HG03280 (cell line): Measurements from ENCODE around the gene KLHL2.
"Not testable (repeated sequence)": the region's sequence is repeated elsewhere in the genome, so short reads cannot be mapped to it uniquely, and the experiment has no call there.

ENCODE experiments used
- ATAC-seq: cut with Tn5 transposase; IDR thresholded peaks from one replicate; pipeline ENCODE4 v1.9.1; 2021; ENCODE audit warnings: mild to moderate bottlenecking, moderate library complexity; ENCODE audit not compliant: unreplicated experiment

The KLHL2 gene

DNA sequence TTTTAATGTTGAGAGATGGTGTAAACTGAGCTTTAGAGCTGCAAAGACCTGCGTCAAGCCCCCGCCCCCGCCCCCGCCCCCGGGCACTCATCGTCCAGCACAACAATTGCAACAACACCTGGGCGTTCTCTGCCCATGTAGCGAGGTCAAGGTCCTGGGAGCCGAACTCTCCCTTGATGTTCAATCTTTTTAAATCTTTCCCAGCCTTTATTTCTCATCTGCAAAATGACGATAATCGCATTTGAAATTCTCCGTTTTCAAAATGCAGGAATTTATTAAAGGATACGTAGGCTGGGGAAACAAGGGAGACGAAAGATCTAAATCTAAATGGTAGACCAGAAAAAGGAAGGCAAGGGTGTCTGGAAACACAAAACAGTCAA lies 119.5 kb downstream of the KLHL2 start:
- no peak for ATAC-seq

DNA sequence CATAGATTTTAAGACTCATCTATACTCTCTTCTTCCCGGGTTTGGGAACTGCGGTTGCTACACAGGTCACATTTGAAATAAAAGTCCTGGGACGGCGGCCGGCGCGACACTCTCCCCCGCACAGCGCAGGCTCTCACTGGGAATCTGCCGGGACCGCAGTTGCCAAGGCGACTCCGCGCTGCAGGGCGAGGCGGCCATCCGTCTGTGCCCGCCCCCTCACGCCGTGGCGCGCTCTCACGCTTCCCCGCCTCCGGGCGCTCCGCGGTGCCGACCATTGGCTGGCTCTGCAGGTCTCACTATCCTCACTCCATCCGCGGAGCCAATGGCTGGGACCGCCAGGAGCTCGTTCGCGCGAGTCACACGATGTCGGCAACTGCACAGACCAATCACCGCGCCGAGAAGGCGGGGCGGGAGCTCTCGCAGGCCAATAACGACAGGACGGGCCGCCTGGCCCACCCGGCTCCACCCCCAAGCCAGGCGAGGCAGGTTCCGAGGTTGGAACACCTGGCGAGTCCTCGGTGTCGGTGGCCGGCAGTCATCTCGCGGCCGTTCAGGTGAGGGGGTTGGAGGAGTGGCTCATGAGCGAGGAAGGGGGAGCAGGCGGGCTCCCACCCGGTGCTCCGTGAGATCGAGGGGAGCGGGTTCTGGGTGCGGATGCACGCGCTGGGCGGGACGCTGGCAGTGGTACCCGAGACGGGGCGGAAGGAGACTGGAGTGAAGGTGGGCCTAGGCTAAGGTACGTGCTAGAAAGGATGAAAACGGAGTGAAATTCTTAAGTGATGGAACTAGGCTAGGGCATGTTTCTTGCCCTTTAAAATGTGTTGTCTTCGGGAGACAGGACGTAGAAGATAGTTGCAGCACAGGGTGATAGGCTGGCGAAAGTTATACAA lies 120.1 kb downstream of the KLHL2 start, which contains the start of gene MSMO1:
Gene MSMO1 (plus strand): TSS at position 459 of the 890 bp plus-strand sequence. CDS start 5,702 bp downstream, outside the sequence.
- peak; percentile 98 for ATAC-seq

DNA sequence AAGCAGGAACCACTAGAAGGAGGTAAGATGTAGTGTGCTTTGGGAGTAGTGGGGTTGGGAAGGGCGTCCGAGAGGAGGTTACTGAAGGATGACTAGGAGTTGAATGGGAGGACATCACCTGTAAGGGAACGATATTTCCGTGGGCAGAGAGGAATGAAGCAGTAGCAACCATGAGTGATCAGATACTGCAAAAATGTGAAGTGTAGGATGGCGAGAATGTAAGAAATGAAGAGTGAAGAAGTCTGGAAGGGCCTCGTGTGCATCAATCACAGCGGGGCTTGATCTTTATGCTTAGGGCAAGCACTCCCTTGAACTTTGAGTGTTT lies 120.7 kb downstream of the KLHL2 start:
- peak; percentile 0 for ATAC-seq

DNA sequence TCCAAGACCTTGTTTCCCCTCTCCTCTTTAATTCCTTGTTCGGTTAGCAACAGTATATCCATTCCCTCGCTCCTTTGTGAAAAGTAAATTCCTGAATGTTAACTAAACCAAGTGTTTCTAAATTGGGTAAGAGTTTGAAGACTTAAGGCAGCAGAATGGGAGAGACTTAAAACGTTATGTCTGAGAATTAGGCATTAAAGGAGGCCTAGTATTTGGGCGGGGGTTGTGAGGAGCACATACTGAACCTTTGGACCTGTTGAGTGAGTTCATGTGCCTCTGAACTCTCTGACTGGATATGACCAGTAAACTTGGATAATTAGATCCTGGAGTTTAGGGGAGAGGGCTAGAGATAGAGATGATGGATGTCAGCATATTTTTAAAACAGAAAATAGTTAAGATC lies 121.3 kb downstream of the KLHL2 start:
- no peak for ATAC-seq

DNA sequence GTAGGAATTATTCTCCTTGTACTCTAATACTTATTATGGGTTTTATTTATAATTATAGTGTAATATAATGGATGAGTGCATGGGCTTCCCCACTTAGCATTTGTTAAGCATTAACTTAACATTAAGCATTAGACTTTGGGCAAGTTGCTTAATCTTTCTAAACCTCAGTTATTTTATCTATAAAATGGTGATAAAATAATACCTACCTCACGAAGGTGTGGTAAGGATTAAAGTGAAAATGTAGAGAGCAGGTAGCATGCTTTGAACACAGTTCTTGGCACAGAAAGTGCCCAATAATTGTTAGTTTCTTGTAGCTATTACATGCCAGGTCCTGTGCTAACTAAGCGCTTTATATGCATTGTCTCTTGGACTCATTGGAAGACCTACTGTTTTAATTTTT lies 122.7 kb downstream of the KLHL2 start:
- ATAC-seq, result no peak

DNA sequence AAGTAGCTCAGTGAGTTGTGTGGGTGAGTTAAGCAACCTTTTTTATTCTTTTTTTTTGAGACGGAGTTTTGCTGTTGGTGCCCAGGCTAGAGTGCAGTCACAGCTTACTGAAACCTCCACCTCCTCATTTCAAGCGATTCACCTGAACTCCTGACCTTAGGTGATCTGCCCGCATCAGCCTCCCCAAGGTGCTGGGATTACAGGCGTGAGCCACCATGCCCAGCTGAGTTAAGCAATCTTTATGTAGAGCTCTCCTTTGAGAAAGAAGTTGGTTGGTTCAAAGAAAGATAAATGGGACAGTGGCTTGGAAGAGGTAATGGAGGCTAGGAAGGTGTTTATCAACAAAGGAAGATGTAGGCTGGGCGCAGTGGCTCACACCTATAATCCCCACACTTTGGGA lies 123.3 kb downstream of the KLHL2 start:
- ATAC-seq, result no peak

DNA sequence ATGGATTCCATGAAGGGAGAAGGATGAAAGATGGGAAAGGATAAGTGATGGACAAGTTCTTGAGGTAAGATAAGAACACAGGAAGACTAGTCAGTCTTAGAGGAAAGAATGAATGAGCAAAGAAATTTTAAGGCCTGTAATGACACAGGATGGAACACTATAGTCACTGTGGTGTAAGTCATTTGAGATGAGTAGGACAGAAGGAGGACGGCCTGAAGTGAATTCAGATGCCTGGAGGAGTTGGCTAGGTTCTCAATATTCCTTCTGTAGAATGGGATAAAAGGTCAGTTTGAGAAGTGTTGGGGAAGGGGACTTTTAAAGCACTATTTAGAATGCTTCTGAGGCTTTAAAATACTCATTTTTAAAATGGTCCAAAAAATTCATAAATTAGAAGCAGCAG lies 124.0 kb downstream of the KLHL2 start:
- no peak for ATAC-seq

DNA sequence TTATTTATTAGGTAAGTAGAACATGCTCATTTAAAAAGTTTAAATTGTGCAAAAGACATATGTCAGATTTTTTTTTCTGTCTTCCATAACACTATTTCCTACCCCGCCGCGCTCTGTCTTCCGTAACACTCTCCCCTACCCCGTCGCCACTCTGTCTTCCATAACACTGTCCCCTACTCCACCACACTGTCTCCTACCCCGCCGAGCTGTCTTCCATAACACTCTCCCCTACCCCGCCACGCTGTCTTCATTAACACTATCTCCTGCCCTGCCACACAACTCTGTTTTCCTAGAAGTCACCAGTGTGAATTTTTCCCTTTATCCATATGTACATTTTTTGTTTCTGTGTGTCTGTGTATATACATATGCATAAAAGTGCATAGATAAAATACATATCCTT lies 124.5 kb downstream of the KLHL2 start:
- ATAC-seq, result no peak

DNA sequence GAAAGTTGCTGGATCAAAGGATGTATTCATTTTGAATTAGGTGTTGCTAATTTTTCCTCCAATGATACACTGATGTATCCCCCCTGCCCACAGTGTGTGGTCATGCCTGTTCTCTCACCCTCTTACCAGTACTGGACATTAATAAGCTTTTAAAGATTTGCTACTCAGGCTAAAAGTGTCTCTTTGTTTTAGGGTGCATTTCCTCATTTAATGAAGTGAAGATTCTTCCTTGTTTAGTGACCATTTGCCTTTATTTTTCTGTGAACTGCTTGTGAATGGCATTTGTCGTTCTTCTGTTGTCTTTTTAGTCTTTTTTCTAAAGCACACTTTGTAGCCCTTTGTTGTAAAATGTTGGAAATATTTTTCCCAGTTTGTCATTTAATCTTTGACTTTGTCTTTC lies 125.1 kb downstream of the KLHL2 start:
- no peak for ATAC-seq

DNA sequence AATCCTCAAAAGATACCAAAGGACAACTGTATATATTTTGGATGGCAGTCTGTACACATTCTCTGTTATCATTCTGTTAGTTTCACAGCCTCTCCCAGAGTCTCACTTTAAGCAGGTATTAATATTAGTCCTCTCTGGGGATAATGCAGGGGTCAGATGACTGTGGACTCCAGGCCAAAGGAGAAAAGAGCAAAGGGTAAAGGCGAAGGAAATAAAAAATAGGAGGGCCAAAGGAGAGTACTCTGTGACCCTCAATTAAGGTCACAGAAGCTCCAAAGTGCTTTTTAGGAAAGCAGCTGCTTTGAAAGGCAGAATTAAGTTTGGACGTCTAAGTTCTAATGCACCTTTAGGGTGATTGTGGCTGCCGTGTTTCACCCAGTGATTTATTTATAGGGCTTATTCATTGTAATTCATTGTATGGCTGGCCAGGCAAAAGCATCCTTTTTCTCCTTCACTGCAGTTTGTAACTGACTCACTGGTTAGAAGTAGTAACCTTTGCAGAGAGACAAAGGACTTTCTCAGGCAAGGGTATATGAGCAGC lies 127.9 kb downstream of the KLHL2 start:
- ATAC-seq, result no peak

DNA sequence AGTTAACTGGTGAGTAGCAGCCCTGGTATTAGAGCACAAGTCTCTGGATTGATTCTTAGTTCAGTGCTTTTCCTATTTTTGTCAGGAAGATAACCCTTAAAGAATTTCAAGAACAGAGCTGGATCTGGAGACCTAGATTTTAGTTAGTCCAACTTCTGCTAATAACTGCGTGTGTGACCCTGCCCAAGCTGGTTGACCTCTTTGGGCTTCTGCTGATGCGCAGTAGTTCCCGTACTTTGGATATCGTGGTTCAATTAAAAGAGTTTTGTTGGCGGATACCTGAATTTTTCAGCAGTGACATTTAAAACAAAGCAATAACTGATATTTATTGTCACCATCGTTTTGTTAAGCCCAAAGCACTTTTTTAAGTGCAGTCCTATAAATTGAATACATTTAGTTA lies 129.4 kb downstream of the KLHL2 start:
- ATAC-seq, result no peak

DNA sequence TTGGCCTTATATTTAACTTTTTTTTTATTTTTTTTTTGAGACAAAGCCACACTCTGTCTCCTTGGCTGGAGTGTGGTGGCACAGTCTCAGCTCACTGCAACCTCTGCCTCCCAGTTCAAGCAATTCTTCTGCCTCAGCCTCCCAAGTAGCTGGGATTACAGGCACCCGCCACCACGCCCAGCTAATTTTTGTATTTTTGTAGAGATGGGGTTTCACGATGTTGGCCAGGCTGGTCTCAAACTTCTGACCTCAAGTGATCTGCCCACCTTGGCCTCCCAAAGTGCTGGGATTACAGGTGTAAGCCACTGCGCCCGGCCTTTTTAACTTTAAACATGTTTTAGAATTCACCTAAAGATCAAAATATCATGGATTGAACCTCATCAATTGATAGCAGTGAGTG lies 135.0 kb downstream of the KLHL2 start:
- not testable (repeated sequence) for ATAC-seq

DNA sequence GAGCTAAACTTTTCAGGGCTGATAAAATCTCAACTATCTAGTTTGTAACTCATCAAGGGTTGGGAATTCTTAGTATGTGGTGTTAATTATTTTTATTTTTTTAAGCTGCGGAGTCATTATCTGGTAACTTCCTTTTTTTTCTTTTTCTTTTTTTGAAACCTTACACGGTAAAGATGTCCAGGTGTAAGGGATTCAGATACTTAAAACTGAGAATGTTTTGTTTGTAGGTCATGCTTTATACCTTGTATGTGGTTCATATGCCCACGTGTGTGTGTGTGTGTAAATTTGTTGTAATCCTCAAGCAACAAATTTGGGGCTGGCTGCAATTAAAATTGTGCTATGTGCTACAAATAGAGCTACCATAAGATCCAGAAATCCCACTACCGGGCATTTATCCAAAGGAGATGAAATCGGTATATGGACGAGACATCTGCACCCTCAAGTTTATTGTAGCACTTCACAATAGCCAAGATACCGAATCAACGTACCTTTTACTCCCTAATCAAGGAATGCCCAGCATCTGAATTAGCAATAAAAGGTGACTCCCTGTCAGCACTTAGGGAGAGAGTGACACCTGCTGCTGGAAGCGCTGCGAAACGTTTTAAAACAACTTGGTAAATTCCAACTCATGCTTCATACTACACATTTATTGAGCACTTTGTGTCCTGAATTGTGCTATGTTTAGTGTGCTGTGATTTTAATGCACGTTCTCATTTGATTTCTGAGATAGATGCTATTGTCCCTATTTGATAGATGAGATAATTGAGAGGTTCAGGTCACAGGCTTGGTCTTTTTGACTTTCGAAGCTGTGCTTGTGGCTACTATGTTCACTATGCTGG lies 136.2 kb downstream of the KLHL2 start:
- ATAC-seq, result no peak

DNA sequence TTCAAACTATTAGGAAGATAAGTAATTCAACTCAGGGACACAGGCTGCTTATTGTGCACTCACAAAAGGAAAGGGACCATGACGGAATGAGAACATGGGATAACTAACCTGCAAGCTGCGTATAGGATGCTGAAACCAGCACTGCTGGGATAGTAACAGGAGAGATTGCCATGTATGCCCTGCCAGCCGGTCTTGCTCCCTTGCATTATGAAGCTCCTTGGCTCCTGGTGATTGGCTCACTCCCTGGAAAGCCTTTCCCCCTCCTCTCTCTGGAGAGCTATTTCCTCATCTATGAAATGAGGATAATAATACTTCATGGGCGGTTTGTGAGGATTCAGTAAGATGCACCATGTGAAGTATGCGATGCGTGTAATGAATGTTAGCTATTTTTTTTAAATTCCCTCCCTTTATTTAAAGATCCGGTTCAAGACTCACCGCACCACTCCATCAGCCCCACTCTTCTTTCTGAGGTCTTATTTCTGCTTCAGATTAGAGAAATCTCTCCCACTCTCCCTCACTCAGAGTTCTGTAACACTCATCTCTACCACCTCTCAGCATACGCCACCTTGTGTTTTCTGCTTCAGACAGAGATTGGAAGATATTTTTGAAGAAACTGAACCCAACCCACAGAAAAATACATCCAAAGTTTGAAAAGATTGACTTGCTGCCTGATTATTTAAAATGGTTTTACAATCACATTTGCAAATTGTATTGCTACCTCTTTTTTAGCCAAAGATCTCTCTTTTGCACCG lies 138.5 kb downstream of the KLHL2 start:
- no peak for ATAC-seq

DNA sequence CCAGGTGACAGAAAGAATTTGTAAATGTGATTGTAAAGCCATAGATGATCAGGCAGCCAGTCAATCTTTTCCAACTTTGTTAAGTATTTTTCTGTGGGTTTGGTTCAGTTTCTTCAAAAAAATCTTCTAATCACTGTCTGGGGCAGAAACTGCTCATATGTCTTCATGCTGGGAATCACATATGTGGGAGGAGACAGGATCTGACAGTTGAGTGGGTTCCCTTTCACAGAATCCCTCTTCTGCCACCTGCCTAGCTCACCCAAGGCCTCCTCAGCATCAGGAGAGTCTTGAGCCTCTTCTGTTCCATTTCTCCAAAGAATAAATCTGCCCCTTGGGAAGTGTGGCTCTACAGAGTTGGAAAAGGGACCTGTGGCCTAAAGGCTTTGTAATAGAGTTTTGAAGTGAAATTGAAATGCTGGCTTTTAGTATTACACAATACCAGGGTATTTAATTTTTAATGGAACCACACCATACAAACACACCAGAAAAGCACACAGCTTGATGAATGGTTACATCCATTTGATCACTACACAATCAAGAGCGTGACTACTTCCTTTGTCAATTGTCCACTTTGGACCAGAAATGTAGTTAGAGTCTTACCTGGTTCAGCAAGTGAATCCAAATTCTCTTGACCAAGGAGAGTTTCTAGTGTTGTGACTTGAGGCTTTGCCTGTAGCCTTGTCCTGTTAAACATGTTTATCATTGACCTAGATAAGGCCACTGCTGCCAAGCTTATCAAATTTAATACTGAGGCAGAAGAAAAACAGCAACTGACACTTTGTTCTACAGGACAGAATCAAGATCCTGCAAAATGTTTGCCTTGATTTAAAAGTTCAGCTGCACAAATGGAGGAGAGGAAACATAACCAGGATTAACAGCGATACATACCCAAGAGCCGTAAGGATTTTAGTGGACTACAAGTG lies 140.5 kb downstream of the KLHL2 start:
- no peak for ATAC-seq

DNA sequence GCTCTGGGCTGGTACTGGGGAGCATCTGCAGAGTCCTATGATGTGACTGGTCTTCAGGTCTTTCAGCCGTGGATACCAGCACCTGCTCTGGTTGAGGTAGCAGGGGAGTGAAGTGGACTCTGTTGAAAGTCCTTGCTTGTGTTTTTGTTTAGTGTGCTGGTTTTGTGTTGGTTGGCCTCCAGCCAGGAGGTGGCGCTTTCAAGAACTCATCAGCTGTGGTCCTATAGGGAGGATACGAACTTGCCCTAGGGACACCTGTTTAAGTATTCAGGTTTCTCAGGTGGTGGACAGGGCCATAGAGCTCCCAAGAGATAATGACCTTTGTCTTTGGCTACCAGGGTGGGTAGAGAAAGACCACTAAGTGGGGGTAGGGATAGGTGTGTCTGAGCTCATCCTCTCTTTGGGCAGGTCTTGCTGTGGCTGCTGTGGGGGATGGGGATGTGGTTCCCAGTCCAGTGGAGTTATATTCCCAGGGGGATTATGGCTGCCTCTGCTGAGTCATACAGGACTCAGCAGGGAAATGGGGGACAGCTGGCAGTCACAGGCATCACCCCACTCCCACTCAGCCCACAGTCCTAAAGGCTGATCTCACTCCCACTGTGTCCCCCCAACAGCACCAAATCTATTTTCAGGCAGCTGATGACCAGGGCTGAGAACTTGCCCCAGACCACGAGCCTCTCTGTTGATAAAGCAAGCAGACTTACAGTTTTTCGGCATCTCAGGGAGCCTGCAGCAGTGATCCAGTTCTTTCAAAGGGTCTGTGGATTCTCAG lies 144.2 kb downstream of the KLHL2 start:
- ATAC-seq, result no peak

DNA sequence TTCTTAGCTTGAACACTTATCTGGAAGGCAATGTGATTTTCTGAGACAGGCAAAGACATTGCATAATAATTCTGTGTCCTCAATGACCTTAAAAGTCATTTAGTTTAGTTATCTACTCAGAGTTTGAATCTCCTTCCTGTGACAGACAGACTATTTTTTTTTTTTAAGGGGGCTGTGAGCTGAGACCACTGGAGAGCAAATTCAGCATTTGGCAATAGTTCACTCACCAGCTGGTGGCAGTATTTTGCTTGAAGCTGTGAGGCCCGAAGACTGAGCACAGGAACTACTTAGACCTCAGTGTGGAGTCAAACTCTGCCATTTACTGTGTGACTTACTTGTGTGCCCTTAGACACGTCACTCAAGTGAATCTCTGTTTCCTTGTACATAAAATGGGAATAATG lies 148.5 kb downstream of the KLHL2 start:
- peak; percentile 49 for ATAC-seq

DNA sequence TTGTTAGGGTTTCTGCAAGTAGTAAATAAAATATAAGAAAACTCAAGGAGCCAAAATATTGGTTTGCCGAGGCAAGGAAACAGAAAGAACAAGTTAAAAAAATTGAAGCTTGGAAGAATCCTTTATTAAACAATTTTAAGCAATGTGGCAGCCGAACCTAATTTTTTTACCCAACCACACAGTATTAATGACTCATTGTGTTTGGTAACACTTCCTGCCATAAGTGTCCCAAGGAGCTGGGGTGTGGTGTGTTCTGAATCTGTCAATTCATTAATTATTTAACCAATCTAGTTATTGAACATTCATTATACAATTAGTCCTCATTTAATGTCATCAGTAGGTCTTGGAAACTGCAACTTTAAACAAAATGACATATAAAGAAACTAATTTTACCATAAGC lies 152.1 kb downstream of the KLHL2 start:
- ATAC-seq, result no peak

DNA sequence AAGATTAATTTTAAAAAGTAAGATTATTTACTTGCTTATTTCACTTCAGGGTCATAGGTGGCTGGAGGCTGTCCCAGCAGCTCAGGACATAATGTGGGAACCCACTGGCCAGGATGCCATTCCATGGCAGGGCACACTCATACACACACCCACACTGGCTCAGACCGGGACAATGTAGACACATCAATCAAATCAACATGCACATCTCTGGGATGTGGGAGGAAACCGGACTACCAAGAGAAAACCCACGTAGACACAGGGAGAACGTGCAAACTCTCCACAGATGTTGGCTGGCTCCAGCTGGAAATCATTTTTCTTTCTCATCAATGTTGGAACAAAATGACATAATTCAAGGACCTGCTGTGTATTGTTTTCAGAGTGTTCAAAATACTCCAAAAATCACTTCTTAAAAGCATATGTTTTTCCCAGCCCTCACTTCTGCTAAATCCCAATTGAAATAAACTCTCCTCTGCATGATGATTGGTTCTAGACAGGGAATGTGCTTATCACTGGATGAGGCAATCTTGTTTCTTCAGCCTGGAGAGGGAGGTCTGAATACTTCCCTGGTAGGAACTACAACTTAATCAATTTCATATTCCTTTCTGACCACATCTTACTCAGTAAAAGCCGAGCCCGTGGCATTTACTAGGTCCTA lies 152.8 kb downstream of the KLHL2 start:
- no peak for ATAC-seq
